Peyer's patch (tissue), 4 donors: ENCODE results near the gene ZBTB2.

Source experiments
- POLR2A ChIP-seq, 2 donors: fragments of 450-650 bp; IDR thresholded peaks; one replicate each; pipeline ENCODE4 v1.5.1; 2017; ENCODE audit warnings: antibody characterized with exemption in 2 of 2, mild to moderate bottlenecking in 2 of 2, moderate library complexity in 2 of 2
- TF ChIP-seq, protein P1 (sequence below), 6 experiments: fragments of 450-650 bp in 4 of 6; fragments of 200-600 bp in 2 of 6; sonication (generic) in 1 of 6; IDR thresholded peaks; one replicate each; pipeline ENCODE4 v1.5.1; 2017 to 2019; ENCODE audit warnings: antibody characterized with exemption in 6 of 6, mild to moderate bottlenecking in 3 of 6, moderate library complexity in 1 of 6

DNA sequence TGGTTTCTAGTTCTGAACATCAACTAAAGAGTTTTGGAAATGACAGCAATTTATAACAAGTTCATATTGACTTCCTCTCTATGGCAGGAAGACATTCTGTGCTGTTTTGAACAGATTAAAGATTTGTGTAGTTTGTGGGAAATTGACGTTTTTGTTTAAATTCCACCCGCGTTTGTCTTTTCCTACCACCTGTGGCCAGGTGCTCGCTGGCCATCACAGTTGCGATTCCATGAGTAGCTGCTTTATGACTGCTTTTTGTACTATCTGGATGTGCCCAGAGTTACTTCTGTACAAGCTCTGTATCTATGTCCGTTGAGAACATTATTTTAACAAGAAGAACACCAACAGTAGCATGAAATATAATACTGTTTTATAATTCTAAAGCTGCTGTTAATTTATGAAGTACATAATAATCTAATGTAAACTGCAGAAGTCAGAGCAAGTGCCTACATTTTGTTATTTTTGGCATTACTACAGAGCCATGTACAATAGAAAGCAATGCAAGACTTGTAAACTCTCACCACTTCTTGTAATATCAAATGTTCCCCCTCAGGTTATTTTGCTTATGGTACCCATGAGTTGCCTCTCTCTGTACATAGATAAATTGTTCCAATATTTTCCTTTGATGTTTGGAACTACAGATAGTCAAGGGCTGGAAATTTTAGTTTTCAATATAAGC, 33.5 kb downstream of the ZBTB2 start:
- TF ChIP-seq, protein P1, sequence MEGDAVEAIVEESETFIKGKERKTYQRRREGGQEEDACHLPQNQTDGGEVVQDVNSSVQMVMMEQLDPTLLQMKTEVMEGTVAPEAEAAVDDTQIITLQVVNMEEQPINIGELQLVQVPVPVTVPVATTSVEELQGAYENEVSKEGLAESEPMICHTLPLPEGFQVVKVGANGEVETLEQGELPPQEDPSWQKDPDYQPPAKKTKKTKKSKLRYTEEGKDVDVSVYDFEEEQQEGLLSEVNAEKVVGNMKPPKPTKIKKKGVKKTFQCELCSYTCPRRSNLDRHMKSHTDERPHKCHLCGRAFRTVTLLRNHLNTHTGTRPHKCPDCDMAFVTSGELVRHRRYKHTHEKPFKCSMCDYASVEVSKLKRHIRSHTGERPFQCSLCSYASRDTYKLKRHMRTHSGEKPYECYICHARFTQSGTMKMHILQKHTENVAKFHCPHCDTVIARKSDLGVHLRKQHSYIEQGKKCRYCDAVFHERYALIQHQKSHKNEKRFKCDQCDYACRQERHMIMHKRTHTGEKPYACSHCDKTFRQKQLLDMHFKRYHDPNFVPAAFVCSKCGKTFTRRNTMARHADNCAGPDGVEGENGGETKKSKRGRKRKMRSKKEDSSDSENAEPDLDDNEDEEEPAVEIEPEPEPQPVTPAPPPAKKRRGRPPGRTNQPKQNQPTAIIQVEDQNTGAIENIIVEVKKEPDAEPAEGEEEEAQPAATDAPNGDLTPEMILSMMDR (IDR thresholded peaks at IDR 0.05): no peak
- no peak for TF ChIP-seq POLR2A (IDR thresholded peaks at IDR 0.05)
